H9 (cell line): ENCODE data around the gene NCKAP5. TPM values are rescaled to one million over a fixed set of nuclear protein-coding genes. Genes with fewer than 3 reads are reported as not detected.

Experiments used
- DNase-seq: peaks from one replicate; pipeline ENCODE4 v3.0.0-alpha.2; 2017
- H2AFZ ChIP-seq: one replicate; pipeline ENCODE4 v1.6.1; 2013; ENCODE audit warnings: mild to moderate bottlenecking, low read length, control low read depth, moderate library complexity
- H2AK5ac ChIP-seq: 2 replicates; pipeline ENCODE4 v1.6.1; 2013; ENCODE audit warnings: low read length, control low read depth, mixed read lengths; ENCODE audit not compliant: insufficient read length
- H2BK120ac ChIP-seq: one replicate; pipeline ENCODE4 v1.6.1; 2013; ENCODE audit warnings: low read depth, mild to moderate bottlenecking, low read length, control low read depth, inconsistent platforms; ENCODE audit not compliant: poor library complexity, severe bottlenecking
- H2BK12ac ChIP-seq: 2 replicates; pipeline ENCODE4 v1.6.1; 2013; ENCODE audit warnings: low read length, control low read depth, mixed read lengths, low read depth; ENCODE audit not compliant: insufficient read length
- H2BK15ac ChIP-seq: 2 replicates; pipeline ENCODE4 v1.6.1; 2013; ENCODE audit warnings: low read depth, low read length, control low read depth
- H2BK20ac ChIP-seq: one replicate; pipeline ENCODE4 v1.6.1; 2013; ENCODE audit warnings: low read depth, mild to moderate bottlenecking, low read length, control low read depth, inconsistent platforms; ENCODE audit not compliant: poor library complexity, severe bottlenecking
- H2BK5ac ChIP-seq: 2 replicates; pipeline ENCODE4 v1.6.1; 2013; ENCODE audit warnings: low read length, control low read depth, mixed read lengths; ENCODE audit not compliant: insufficient read length
- H3K14ac ChIP-seq: 2 replicates; pipeline ENCODE4 v1.6.1; 2013; ENCODE audit warnings: low read length, control low read depth; ENCODE audit not compliant: insufficient read depth
- H3K18ac ChIP-seq: 2 replicates; pipeline ENCODE4 v1.6.1; 2013; ENCODE audit warnings: low read depth, mild to moderate bottlenecking, mixed read lengths, low read length, control low read depth; ENCODE audit not compliant: insufficient read length
- H3K23ac ChIP-seq: 2 replicates; pipeline ENCODE4 v1.6.1; 2013; ENCODE audit warnings: low read length, control low read depth, mixed read lengths, low read depth; ENCODE audit not compliant: insufficient read length
- H3K23me2 ChIP-seq: 2 replicates; pipeline ENCODE4 v1.6.1; 2013; ENCODE audit warnings: low read depth, mild to moderate bottlenecking, mixed read lengths, low read length, control low read depth; ENCODE audit not compliant: insufficient read length, poor library complexity, severe bottlenecking
- H3K27ac ChIP-seq: 2 replicates; pipeline ENCODE4 v1.5.1; 2013; ENCODE audit warnings: low read length, control low read depth, mixed read lengths, low read depth; ENCODE audit not compliant: insufficient read length
- H3K27me3 ChIP-seq: 2 replicates; pipeline ENCODE4 v1.6.1; 2013; ENCODE audit warnings: low read length, control low read depth, inconsistent platforms; ENCODE audit not compliant: insufficient read depth
- H3K4ac ChIP-seq: 2 replicates; pipeline ENCODE4 v1.6.1; 2013; ENCODE audit warnings: low read depth, mild to moderate bottlenecking, control low read depth, inconsistent platforms, low read length, moderate library complexity
- H3K4me1 ChIP-seq: 2 replicates; pipeline ENCODE4 v1.6.1; 2013; ENCODE audit warnings: low read length, control low read depth, inconsistent platforms; ENCODE audit not compliant: insufficient read depth
- H3K4me2 ChIP-seq: 2 replicates; pipeline ENCODE4 v1.6.1; 2013; ENCODE audit warnings: low read length, control low read depth, mixed read lengths; ENCODE audit not compliant: insufficient read length, insufficient read depth
- H3K56ac ChIP-seq: 2 replicates; pipeline ENCODE4 v1.6.1; 2013; ENCODE audit warnings: low read depth, mild to moderate bottlenecking, mixed read lengths, low read length, control low read depth; ENCODE audit not compliant: insufficient read length
- H3K79me1 ChIP-seq: 2 replicates; pipeline ENCODE4 v1.6.1; 2013; ENCODE audit warnings: low read depth, mild to moderate bottlenecking, moderate library complexity, low read length, control low read depth, inconsistent platforms; ENCODE audit not compliant: insufficient read depth, poor library complexity, severe bottlenecking
- H3K79me2 ChIP-seq: 2 replicates; pipeline ENCODE4 v1.6.1; 2013; ENCODE audit warnings: low read length, control low read depth, inconsistent platforms; ENCODE audit not compliant: insufficient read depth
- H3K9ac ChIP-seq: 2 replicates; pipeline ENCODE4 v1.6.1; 2013; ENCODE audit warnings: low read length, control low read depth, mixed read lengths; ENCODE audit not compliant: insufficient read length; ENCODE audit errors: extremely low read depth
- H3K9me3 ChIP-seq: one replicate; pipeline ENCODE4 v1.6.1; 2013; ENCODE audit warnings: low read depth, low read length, inconsistent platforms; ENCODE audit not compliant: control insufficient read depth
- H3T11ph ChIP-seq: one replicate; pipeline ENCODE4 v1.6.1; 2013; ENCODE audit warnings: mild to moderate bottlenecking, low read length, control low read depth, inconsistent platforms
- H4K20me1 ChIP-seq: one replicate; pipeline ENCODE4 v1.6.1; 2013; ENCODE audit not compliant: control insufficient read depth, insufficient read length, insufficient read depth
- H4K5ac ChIP-seq: 2 replicates; pipeline ENCODE4 v1.6.1; 2013; ENCODE audit warnings: low read depth, mild to moderate bottlenecking, mixed read lengths, low read length, control low read depth; ENCODE audit not compliant: insufficient read length
- H4K8ac ChIP-seq: replicated peaks from 2 replicates; pipeline ENCODE4 v1.6.1; 2013; ENCODE audit warnings: low read length, control low read depth, mixed read lengths, low read depth; ENCODE audit not compliant: insufficient read length
- H4K91ac ChIP-seq: 2 replicates; pipeline ENCODE4 v1.6.1; 2013; ENCODE audit warnings: low read depth, mild to moderate bottlenecking, moderate library complexity, mixed read lengths, low read length, control low read depth; ENCODE audit not compliant: insufficient read length
- H3K27ac Mint-ChIP-seq, 3 experiments: 2 replicates in 2 of 3; 3 replicates in 1 of 3; pipeline ENCODE4 v1.8.0; 2020 to 2021; ENCODE audit warnings: mixed read lengths in 3 of 3, mild to moderate bottlenecking in 1 of 3, moderate library complexity in 1 of 3
- H3K27me3 Mint-ChIP-seq: 2 replicates; pipeline ENCODE4 v1.8.0; 2021; ENCODE audit warnings: low read depth, mild to moderate bottlenecking, moderate library complexity, mixed read lengths
- H3K36me3 Mint-ChIP-seq, 3 experiments: 2 replicates in 2 of 3; 3 replicates in 1 of 3; pipeline ENCODE4 v1.8.0; 2020 to 2021; ENCODE audit warnings: low read depth in 3 of 3, mixed read lengths in 3 of 3; ENCODE audit not compliant: insufficient read depth in 1 of 3
- H3K4me1 Mint-ChIP-seq, 2 experiments: 2 replicates each; pipeline ENCODE4 v1.8.0; 2020; ENCODE audit warnings: mixed read lengths in 2 of 2
- H3K4me3 Mint-ChIP-seq, 2 experiments: 2 replicates in 1 of 2; 3 replicates in 1 of 2; pipeline ENCODE4 v1.8.0; 2020 to 2021; ENCODE audit warnings: mild to moderate bottlenecking in 2 of 2, mixed read lengths in 2 of 2, moderate library complexity in 1 of 2
- H3K9me3 Mint-ChIP-seq, 2 experiments: 2 replicates in 1 of 2; 3 replicates in 1 of 2; pipeline ENCODE4 v1.8.0; 2020; ENCODE audit warnings: mild to moderate bottlenecking in 2 of 2, mixed read lengths in 2 of 2, moderate library complexity in 1 of 2
- WGBS: extraction: QIAGEN DNeasy Blood & Tissue Kit; methylation state at CpG from one replicate; pipeline ENCODE4 v1.1.7; 2013; ENCODE audit warnings: missing lambda C conversion rate, low lambda C conversion rate, mixed read lengths; ENCODE audit not compliant: insufficient read length; ENCODE audit errors: extremely low coverage; 5-methylcytosine and 5-hydroxymethylcytosine counted together
- total RNA-seq: library from RNA; stranded (reverse); gene quantifications from 2 replicates; pipeline ENCODE4 v1.2.1, GENCODE V29; 2021
- TF ChIP-seq, protein P1 (sequence below): fragments of 200-600 bp; sonication (generic); conservative IDR thresholded peaks from 3 replicates; pipeline ENCODE4 v1.8.0; 2021; ENCODE audit warnings: antibody characterized with exemption, mild to moderate bottlenecking

The NCKAP5 gene
- total RNA-seq, 1 experiment from 2014 or later = 0.26 TPM

DNA sequence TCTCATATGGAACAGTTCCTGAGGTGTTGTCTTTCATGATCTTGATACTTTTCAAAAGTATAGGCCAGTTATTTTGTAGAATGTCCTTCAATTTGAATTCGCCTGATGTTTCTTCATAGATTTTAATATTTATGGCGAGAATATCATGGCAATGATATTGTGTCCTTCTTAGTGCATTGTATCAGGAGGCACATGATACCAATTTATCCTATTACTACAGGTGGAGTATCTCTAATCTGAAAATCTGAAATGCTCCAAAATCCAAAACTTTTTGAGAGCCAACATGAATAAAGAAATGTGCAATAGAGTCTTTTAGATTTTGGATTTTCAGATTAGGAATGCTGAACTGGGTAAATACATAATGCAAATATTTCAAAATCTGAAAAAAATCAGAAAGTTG, 681.7 kb downstream of the NCKAP5 start:
- Histone ChIP-seq H3K23ac (no peak overlapping the region), H2BK120ac (no peak overlapping the region), H3K18ac (no peak overlapping the region), H4K8ac (no peak overlapping the region), H3K56ac (no peak overlapping the region), H4K5ac (no peak overlapping the region), H4K20me1 (no peaks in the 10 kb centered on the region), H3K4ac (no peak overlapping the region), H3K23me2 (no peaks in the 10 kb centered on the region), H3K79me2 (no peaks in the 10 kb centered on the region), H3K27ac (no peak overlapping the region), H2BK15ac (no peak overlapping the region), H3K4me2 (no peak overlapping the region), H2AK5ac (no peak overlapping the region), H3K4me1 (no peaks in the 10 kb centered on the region), H3K27me3 (no peaks in the 10 kb centered on the region), H2BK12ac (no peak overlapping the region), H3K9me3 (no peaks in the 10 kb centered on the region), H4K91ac (no peak overlapping the region), H3K14ac (no peak overlapping the region), H2AFZ (no peak overlapping the region), H2BK5ac (no peak overlapping the region), H3K9ac (no peak overlapping the region), H3T11ph (no peak overlapping the region), H3K79me1 (no peaks in the 10 kb centered on the region), H2BK20ac (no peak overlapping the region)
- Mint-ChIP-seq H3K4me1 (no peaks in the 10 kb centered on the region; a peak in 1 of 4 replicates), H3K27ac (no peak overlapping the region), H3K27me3 (peaks cover 3% of the 10 kb centered on the region), H3K36me3 (peaks cover 0 to 6% (median 2%) of the 10 kb centered on the region in 3 experiments; a peak in 3 of 7 replicates), H3K4me3 (no peak overlapping the region), H3K9me3 (peaks cover 8 to 11% of the 10 kb centered on the region in 2 experiments)
- no CpG with 5 or more reads among the region's 2 CpGs for WGBS
- TF ChIP-seq, protein P1, sequence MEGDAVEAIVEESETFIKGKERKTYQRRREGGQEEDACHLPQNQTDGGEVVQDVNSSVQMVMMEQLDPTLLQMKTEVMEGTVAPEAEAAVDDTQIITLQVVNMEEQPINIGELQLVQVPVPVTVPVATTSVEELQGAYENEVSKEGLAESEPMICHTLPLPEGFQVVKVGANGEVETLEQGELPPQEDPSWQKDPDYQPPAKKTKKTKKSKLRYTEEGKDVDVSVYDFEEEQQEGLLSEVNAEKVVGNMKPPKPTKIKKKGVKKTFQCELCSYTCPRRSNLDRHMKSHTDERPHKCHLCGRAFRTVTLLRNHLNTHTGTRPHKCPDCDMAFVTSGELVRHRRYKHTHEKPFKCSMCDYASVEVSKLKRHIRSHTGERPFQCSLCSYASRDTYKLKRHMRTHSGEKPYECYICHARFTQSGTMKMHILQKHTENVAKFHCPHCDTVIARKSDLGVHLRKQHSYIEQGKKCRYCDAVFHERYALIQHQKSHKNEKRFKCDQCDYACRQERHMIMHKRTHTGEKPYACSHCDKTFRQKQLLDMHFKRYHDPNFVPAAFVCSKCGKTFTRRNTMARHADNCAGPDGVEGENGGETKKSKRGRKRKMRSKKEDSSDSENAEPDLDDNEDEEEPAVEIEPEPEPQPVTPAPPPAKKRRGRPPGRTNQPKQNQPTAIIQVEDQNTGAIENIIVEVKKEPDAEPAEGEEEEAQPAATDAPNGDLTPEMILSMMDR = no peak
- DNase-seq = no peak
